AG09319 (cell line): ENCODE measurements around the gene TMX3.
A peak's percentile ranks its signal among the peaks of the same experiment; 100 is the strongest.

Experiments
- DNase-seq: peaks from one replicate; pipeline ENCODE4 v3.0.0-alpha.2; 2010; ENCODE audit warnings: low read depth; ENCODE audit errors: extremely low read depth
- CTCF ChIP-seq: IDR thresholded peaks from 2 replicates; pipeline ENCODE4 v1.5.1; 2011; ENCODE audit warnings: low read depth, mild to moderate bottlenecking, inconsistent platforms, low read length, moderate library complexity

TMX3 gene

DNA sequence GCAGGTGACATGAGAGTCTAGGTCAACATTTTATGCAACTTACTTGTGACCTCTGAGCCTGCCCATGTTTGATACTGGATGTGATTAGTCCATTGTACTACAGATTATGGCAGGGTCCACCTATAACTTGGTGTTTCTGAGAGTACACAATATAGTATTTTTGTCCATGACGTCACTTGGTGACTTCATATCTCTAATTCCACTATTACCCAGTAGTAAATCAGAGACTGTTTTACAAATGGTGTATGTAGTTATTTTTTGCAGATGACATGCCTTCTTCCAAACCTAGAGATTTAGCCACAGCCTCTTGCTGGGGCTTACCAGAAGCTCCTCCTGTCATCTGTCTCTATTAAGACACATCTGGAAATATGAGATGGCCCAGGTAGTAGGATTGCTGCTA is 24.6 kb upstream of the TMX3 start:
- TF ChIP-seq CTCF: no peak
- no peak for DNase-seq

- no peak for DNase-seq
- TF ChIP-seq CTCF: no peak
Measured at GRCh38 chr18:68738564-68738963, 23.7 kb upstream of the TMX3 start.

DNA sequence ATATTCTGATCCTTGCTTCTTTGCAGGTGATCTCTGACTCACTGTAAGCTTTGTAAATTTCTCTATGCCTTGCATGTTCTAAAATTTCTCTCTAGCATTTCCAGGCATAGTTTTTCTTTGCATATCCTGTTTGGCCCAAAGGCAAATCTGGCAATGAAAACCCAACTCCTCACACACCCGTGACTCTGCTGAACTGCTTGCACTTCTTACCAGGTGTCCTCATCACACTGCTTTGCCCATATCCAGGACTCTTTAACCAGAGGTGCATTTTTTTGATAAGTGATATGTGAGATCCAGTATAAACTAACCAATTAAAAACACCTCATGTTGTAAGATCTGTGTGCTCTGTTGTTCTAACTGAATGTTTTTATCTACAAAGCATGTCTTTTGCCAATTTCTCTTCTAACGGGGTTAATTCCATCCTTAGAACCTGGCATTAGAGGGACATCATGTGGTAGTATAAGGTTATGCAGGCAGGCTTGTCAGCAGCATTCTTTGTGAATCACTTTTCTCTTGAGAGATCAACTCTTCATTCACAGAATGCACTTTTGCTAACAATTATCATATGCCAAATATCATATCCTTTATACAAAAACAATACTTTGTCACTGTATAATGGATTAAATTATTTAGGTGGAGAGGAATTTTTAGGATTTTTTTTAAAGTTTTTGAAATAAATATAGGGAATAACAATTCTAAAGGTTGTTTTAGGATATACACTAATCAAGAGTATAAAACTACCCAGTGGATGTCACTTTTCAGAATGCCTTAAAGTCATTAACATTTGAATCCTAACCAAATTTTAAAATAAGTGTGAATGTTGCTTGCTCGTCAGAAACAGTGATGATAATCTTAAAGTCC is 20.8 kb upstream of the TMX3 start:
- TF ChIP-seq CTCF: peak; percentile 86
- peak; percentile 54 for DNase-seq

DNA sequence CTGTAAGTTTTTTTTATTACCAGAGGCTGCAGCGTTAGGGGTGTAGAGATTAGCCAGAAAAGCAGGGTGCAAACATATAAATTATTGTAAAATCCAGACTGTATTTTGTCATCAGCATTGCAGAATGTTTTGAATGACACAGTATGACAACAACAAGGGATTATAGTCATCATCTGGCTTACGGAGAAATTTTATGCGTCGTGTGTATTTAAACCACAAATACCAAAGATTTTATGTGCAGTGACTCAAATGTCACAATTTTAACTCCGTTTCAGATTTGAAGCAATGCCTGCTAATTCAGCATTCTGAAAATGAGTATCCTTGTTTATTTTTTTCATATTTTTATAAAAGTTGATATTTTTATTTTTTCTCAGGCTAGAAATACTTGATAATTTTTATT is 19.4 kb upstream of the TMX3 start:
- DNase-seq: no peak
- no peak for TF ChIP-seq CTCF

GRCh38 chr18:68733707-68734106 is 18.8 kb upstream of the TMX3 start:
- TF ChIP-seq CTCF: no peak
- no peak for DNase-seq

- DNase-seq: no peak
- no peak for TF ChIP-seq CTCF
Measured at GRCh38 chr18:68728081-68728700, 13.3 kb upstream of the TMX3 start.

DNA sequence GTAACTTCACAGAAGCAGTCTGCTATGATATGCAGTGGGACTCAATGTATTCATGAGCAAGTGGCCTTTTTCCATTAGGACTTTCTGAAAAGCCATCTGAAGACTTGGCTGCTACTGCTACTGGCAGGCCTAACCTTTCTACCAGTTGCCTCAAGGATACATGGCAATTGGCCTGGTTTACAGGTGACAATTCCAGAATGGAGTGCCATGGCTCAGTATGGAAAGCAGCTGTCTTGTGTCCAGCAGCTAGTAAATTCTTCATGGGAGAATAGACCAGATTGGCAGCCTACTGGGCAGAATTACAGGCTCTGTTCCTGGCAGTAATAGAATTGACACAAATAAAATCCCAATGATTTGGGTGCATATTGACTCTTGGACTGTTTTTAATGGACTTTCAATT is 12.6 kb upstream of the TMX3 start:
- DNase-seq: no peak
- TF ChIP-seq CTCF: no peak
